ENCODE measurements around the gene LTBP1. TPM values are rescaled to one million over a fixed set of nuclear protein-coding genes. Genes with fewer than 3 reads are reported as not detected.

LTBP1 gene
- total and polyA plus RNA-seq, 2 experiments from 2014 or later, result 15.7 to 49.8 TPM

GRCh38 chr2:33022989-33023727 lies 76.4 kb downstream of the LTBP1 start (continued):
- TF ChIP-seq ZNF331 (CRISPR knock-in tag; IDR thresholded peaks at IDR 0.05; ENCODE audit: low read depth) (no peak), EZH2 (IDR thresholded peaks at IDR 0.05; ENCODE audit: low read depth, unreplicated experiment) (no peak), CREB1 (CRISPR knock-in tag; IDR thresholded peaks at IDR 0.05; ENCODE audit: low read depth) (no peak)

GRCh38 chr2:33023728-33024500 lies 77.2 kb downstream of the LTBP1 start:
- no peak overlapping the region for H3K4me3 ChIP-seq
- peaks cover 8% of the 10 kb centered on the region; the same call in 1 of the 2 replicates for H3K4me1 ChIP-seq (ENCODE audit: insufficient read depth)
- Mint-ChIP-seq H3K27ac (no peak overlapping the region), H3K27me3 (ENCODE audit: insufficient read depth, low read depth, poor library complexity) (no peaks in the 10 kb centered on the region), H3K9me3 (peaks cover 5% of the 10 kb centered on the region; the same call in 2 of the 3 replicates), H3K4me3 (no peak overlapping the region), H3K36me3 (ENCODE audit: low read depth) (peaks cover 6% of the 10 kb centered on the region; the same call in 2 of the 3 replicates), H3K4me1 (peaks cover 17% of the 10 kb centered on the region)
- no peaks in the 10 kb centered on the region for H3F3A ChIP-seq (replicated peaks; ENCODE audit: low read depth)
- H2AFZ ChIP-seq, result no peak overlapping the region
- H3K27ac ChIP-seq (ENCODE audit: low read depth), result no peak overlapping the region
- TF ChIP-seq NANOG (IDR thresholded peaks at IDR 0.05; ENCODE audit: borderline replicate concordance), result no peak
- DNase-seq (ENCODE audit: low spot score), result no peak
- no peaks in the 10 kb centered on the region for H3K36me3 ChIP-seq (ENCODE audit: insufficient read depth)
- H3K27me3 ChIP-seq (ENCODE audit: insufficient read depth), result no peaks in the 10 kb centered on the region
- no peak overlapping the region for H3K4me2 ChIP-seq
- H3K79me2 ChIP-seq (replicated peaks; ENCODE audit: insufficient read depth), result no peaks in the 10 kb centered on the region
- no peak for ATAC-seq
- no peaks in the 10 kb centered on the region for H3K9me2 ChIP-seq (ENCODE audit: insufficient read depth)
- H4K20me1 ChIP-seq (replicated peaks; ENCODE audit: insufficient read depth), result no peaks in the 10 kb centered on the region

GRCh38 chr2:33024758-33025157 lies 78.0 kb downstream of the LTBP1 start:
- peaks cover 5% of the 10 kb centered on the region; the same call in 2 of the 3 replicates for H3K9me3 Mint-ChIP-seq
- no peaks in the 10 kb centered on the region for H3K36me3 ChIP-seq (ENCODE audit: insufficient read depth)
- no peak overlapping the region for H3K27ac Mint-ChIP-seq
- peaks cover 6% of the 10 kb centered on the region; the same call in 2 of the 3 replicates for H3K36me3 Mint-ChIP-seq (ENCODE audit: low read depth)
- peaks cover 8% of the 10 kb centered on the region; the same call in 1 of the 2 replicates for H3K4me1 ChIP-seq (ENCODE audit: insufficient read depth)
- ATAC-seq (no peak), DNase-seq (ENCODE audit: low spot score) (no peak)
- H3K27ac ChIP-seq (ENCODE audit: low read depth), result no peak overlapping the region
- H3K9me2 ChIP-seq (ENCODE audit: insufficient read depth), result no peaks in the 10 kb centered on the region
- no peak overlapping the region for H3K4me3 Mint-ChIP-seq
- no peak overlapping the region for H2AFZ ChIP-seq
- no peaks in the 10 kb centered on the region for H3K27me3 Mint-ChIP-seq (ENCODE audit: insufficient read depth, low read depth, poor library complexity)
- H4K20me1 ChIP-seq (replicated peaks; ENCODE audit: insufficient read depth), result no peaks in the 10 kb centered on the region
- no peaks in the 10 kb centered on the region for H3K27me3 ChIP-seq (ENCODE audit: insufficient read depth)
- H3K79me2 ChIP-seq (replicated peaks; ENCODE audit: insufficient read depth), result no peaks in the 10 kb centered on the region
- no peaks in the 10 kb centered on the region for H3F3A ChIP-seq (replicated peaks; ENCODE audit: low read depth)
- no peak overlapping the region for H3K4me3 ChIP-seq
- peaks cover 17% of the 10 kb centered on the region for H3K4me1 Mint-ChIP-seq
- TF ChIP-seq EZH2phosphoT487 (IDR thresholded peaks at IDR 0.05; ENCODE audit: unreplicated experiment) (no peak), CTCF (conservative IDR thresholded peaks at IDR 0.05; ENCODE audit: low read depth in 2 of 2) (no peak), EZH2 (IDR thresholded peaks at IDR 0.05; ENCODE audit: low read depth, unreplicated experiment) (no peak), POLR2AphosphoS5 (IDR thresholded peaks at IDR 0.05; ENCODE audit: low read depth) (no peak), CREB1 (CRISPR knock-in tag; IDR thresholded peaks at IDR 0.05; ENCODE audit: low read depth) (no peak), NANOG (IDR thresholded peaks at IDR 0.05; ENCODE audit: borderline replicate concordance) (no peak), ZNF462 (CRISPR knock-in tag; IDR thresholded peaks at IDR 0.05) (no peak)
- H3K4me2 ChIP-seq, result no peak overlapping the region

Data from GM23338 (cell line).